Spleen (tissue), 7 donors: Measurements from ENCODE around the gene SINHCAF.

ENCODE experiments used
- CTCF ChIP-seq, 11 experiments: fragments of 200-600 bp in 7 of 11; fragments of 450-650 bp in 4 of 11; sonication (generic) in 4 of 11; IDR thresholded peaks in 8 of 11; conservative IDR thresholded peaks in 3 of 11; 1 replicate in 7 of 11; 2 replicates in 4 of 11; pipeline versions ENCODE4 v1.4.0 to v1.8.0; 2016 to 2021; ENCODE audit warnings: antibody characterized with exemption in 11 of 11, inconsistent platforms in 4 of 11, mild to moderate bottlenecking in 1 of 11
- POLR2AphosphoS5 ChIP-seq, 3 donors: sonication (generic); formaldehyde crosslinking; IDR thresholded peaks; one replicate each; pipeline ENCODE4 v1.5.1; 2017; ENCODE audit warnings: antibody characterized with exemption in 3 of 3
- donor health status: DM: no; HTN: no; CAD: no; lungs with moderate emphysema.
- donor health status: DM: no; HTN: no; CAD: no.
- donor health status: DM: no; HTN: no; CAD: no.

- no peak for TF ChIP-seq POLR2AphosphoS5 (IDR thresholded peaks at IDR 0.05)
- TF ChIP-seq CTCF (IDR thresholded peaks at IDR 0.05 in 8 of 11, conservative IDR thresholded peaks at IDR 0.05 in 3 of 11) = no peak
Observed at GRCh38 chr12:31369712-31370521, 44.0 kb upstream of the SINHCAF start.
